ENCODE data around the gene GAREM2.
A peak's percentile ranks its signal among the peaks of the same experiment; 100 is the strongest.
"Not testable (repeated sequence)": the region's sequence is repeated elsewhere in the genome, so short reads cannot be mapped to it uniquely, and the experiment has no call there.

GAREM2 gene

DNA sequence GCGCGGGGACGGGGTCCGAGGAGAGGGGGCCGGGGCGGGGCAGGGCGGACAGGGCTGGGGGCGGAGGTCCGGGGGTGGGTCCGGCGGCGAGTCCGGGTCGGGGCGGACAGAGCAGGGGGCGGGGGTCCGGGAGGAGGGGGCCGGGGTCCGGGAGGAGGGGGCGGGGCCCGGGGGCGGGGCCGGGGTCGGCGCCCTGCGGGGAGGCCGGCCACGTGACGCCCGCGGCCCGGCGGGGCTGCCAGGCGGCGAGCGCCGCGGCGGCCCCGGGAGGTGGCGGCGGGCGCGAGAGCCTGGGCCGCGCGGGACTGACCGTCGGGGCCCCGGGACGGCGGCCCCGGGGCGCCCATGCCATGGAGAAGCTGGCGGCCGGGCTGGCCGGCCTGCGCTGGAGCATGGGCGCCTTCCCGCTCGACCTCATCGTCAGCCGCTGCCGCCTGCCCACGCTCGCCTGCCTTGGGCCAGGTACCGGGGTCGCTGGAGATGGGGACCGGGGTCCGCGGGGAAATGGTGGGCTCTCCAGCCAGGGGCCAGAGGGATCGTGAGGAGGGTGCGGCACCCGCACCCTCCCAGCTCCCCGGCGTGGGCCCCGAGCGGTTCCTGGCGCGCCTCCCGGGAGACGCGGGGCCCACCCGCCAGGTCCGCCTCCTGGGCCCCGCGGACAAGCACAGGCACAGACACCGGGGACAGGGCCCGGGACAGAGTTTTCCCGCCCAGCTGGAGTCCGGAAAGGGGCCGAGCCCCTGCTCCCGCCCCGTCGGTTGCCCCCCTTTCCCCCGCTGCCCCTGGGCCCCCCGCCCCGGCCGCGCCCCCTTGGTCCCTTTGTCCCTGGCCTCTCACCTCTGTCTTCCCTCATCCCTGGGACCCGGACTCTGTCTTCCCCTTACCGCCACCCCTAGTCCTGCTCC is at the start of gene GAREM2:
GAREM2 (plus strand) TSS at position 218 of the 905 bp plus-strand sequence; CDS start at position 351, 133 bp downstream.
- DNase-seq (ENCODE audit: low read depth): no peak

- DNase-seq (ENCODE audit: low read depth): no peak
Observed at GRCh38 chr2:26123426-26123825, 49.5 kb upstream of the GAREM2 start.

DNA sequence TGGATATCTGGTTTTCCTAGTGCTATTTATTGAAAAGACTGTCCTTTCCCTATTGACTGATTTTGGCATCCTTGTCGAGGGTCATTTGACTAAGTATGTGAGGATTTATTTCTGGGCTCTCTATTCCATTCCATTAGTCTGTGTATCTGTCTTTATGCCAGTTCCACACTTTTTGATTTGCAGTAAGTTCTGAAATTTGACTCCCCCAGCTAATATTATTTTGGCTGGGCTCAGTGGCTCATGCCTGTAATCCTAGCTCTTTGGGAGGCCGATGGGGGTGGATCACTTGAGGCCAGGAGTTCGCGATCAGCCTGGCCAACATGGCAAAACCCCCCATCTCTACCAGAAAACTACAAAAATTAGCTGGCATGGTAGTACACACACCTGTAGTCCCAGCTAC is 46.8 kb upstream of the GAREM2 start:
- no peak for DNase-seq (ENCODE audit: low read depth)

GRCh38 chr2:26128176-26128575 is 44.7 kb upstream of the GAREM2 start:
- no peak for DNase-seq (ENCODE audit: low read depth)

DNA sequence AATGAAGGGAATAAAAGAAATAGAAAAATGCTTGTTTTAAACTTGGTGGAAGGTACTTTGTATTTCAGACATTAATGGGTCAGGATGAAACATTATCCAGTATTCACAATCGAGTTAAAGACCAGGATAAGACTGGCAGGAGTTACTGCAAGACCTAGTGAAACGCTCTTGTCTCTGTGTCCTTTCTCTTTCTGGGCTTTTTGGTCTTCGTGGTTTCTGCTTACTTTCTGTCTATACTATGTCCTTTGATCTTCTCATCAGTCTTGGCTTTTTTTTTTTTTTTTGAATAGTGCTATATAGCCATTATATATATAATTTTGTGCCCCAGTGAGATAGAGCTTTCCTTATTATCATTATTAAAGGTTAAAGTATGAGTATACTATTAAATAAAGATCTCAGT is 42.1 kb upstream of the GAREM2 start:
- no peak for DNase-seq (ENCODE audit: low read depth)

- no peak for DNase-seq (ENCODE audit: low read depth)
Observed at GRCh38 chr2:26136451-26136850, 36.4 kb upstream of the GAREM2 start.

GRCh38 chr2:26139269-26140183 is 33.4 kb upstream of the GAREM2 start:
- DNase-seq (ENCODE audit: low read depth): no peak

- no peak for DNase-seq (ENCODE audit: low read depth)
Observed at GRCh38 chr2:26141145-26141769, 31.6 kb upstream of the GAREM2 start.

DNA sequence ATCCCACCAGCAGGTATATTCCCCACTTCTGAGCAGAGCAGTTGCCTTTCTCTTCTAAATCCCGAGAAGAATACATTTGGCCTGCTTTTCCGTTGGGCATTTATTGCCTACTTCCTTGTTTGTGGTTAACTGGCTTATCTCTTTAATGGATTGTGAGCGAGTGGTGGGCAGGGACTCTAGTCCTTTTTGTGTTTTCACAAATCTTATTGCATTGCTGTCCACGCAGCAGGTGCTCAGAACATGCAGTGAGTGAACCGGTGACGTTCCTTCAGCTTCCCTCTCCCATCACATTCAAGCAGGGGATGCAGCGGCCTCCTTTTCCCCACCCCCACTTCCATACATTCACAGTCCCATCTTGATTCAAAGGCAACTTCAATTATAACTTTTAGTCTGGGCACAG is 28.9 kb upstream of the GAREM2 start:
- DNase-seq (ENCODE audit: low read depth): no peak

DNA sequence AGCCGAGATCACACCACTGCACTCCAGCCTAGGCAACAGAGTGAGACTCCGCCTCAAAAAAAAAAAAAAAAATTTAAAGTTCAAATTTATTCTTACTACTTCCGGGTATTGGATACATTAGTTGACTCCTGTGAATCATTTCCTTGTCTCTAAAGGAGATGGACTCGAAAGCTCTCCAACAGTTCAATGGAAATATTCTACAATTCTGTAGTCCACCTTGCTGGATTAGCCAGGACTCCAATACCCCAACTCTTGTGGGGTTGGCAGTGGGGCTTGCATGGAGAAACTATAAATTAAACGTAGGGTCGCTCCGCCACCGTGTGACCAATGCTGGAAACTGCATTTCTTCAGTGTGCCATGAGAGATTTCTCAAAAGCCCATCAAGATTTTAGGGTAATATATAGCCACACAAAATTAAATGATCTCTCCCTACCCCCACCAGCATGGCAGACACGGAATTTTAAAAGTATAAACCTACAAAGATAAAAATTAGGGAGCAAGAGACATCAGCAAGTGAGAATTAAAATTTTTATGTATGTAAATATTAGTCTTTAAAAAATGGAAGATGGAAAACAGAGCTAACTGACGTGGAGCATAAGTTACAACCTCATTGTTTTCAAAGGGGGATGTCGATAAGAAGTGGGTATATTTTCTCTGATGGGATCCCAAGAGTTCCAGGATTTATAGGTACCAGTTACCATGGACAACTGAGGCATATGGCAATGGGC is 27.8 kb upstream of the GAREM2 start:
- peak; percentile 26 for DNase-seq (ENCODE audit: low read depth)

GRCh38 chr2:26148501-26148900 is 24.4 kb upstream of the GAREM2 start:
- no peak for DNase-seq (ENCODE audit: low read depth)

GRCh38 chr2:26150243-26150642 is 22.6 kb upstream of the GAREM2 start:
- no peak for DNase-seq (ENCODE audit: low read depth)

GRCh38 chr2:26157580-26157979 is 15.3 kb upstream of the GAREM2 start:
- DNase-seq (ENCODE audit: low read depth): no peak

DNA sequence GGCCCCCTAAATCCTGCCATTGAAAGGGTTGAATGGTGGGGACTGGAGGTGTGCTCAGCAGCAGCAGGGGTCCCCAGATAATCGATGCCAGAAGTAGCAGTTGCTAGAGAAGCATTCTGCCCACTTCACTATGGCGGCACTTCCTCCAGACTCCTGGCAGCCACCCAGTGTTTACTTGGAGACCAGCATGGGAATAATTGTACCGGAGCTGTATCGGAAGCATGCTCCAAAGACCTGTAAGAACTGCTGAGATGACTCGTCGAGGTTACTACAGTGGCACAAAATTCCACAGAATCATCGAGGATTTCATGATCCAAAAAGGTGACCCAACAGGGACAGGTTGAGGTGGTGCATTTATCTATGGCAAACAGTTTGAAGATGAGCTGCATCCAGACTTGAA is 11.0 kb upstream of the GAREM2 start:
- DNase-seq (ENCODE audit: low read depth): no peak

- no peak for DNase-seq (ENCODE audit: low read depth)
Observed at GRCh38 chr2:26162963-26163362, 9.9 kb upstream of the GAREM2 start.

DNA sequence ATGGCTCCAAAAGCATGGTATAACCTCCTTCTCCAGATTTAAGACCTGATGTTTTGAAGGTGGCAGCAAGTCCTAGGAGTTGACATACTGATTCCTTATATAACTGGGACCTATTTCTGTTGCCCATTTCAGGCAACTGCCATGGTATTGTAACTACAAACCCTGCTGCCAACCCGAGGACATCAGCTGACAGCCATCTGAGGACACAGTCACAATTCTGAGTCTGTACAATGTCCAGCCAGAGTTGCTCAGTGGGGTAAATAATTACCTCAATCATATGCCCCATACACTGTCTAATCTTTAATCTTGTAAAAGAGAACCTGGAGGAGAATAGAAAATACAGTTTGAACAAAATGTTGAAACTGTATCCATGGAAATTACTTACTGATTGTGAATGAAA is 8.7 kb upstream of the GAREM2 start:
- no peak for DNase-seq (ENCODE audit: low read depth)

DNA sequence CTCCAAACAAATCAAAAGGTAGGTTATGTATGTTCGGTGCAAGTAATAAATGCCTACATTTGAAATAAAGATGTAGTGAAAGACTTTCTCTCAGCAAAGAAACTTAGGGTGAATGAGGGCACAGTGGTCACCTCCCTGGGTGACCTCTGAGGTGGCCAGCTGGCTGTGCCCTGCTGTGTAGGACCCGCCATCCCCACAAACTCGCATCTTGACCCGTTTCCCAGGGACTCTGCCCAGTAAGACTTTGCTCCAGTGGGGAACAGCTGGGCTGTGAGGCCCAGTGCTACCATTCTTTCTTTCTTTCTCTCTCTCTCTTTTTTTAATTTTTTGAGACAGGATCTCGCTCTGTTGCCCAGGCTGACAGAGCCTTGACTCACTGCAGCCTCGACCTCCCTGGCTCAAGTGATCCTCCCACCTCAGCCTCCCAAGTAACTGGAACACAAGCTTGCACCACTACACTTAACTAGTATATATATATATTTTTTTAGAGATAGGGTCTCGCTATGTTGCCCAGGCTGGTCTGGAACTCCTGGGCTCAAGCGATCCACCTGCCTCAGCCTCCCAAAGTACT is 8.2 kb upstream of the GAREM2 start:
- no peak for DNase-seq (ENCODE audit: low read depth)

DNA sequence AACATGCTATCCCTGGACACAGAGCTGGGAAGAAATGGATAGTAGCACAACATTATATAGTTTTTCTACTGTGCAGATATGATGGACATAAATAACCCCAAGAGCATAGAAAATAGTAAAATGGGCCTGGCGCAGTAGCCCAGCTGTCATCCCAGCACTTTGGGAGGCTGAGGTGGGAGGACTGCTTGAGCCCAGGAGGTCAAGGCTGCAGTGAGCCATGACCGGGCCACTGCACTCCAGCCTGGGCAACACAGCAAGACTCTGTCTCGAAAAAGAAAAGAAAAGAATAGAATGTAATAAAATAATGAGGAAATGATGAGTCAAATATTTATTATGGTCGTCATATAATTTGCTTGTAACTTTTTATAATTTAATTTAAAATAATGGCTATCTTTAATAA is 7.5 kb upstream of the GAREM2 start:
- DNase-seq (ENCODE audit: low read depth): no peak

DNA sequence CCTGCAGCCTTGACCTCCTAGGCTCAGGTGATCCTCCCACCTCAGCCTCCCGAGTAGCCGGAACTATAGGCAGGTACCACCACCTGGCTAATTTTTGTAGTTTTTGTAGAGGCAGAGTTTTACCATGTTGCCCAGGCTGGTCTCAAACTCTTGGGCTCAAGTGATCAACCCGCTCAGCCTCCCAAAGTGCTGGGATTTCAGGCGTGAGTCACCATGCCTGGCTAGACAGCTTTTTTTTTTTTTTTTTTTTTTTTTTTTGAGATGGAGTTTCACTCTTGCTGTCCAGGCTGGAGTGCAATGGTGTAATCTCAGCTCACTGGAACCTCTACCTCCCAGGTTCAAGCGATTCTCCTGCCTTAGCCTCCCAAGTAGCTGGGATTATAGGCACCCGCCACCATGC is 6.3 kb upstream of the GAREM2 start:
- not testable (repeated sequence) for DNase-seq (ENCODE audit: low read depth)

DNA sequence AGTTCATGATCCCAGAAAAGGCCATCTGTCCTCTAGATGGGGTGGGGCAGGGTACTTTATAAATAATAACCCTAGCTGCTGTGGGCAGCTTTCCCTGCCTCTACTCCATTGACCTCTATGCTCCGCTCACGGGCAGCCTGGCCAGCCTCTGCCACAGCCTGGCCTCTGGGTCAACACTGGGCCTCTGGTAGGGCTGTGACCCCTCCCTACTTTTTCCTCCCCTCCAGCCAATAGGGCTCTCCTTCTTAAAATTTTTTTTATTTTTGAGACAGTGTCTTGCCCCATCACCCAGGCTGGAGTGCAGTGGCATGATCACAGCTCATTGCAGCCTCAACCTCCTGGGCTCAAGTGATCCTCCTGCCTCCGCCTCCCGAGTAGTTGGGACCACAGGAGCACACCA is 4.1 kb upstream of the GAREM2 start:
- DNase-seq (ENCODE audit: low read depth): no peak

DNA sequence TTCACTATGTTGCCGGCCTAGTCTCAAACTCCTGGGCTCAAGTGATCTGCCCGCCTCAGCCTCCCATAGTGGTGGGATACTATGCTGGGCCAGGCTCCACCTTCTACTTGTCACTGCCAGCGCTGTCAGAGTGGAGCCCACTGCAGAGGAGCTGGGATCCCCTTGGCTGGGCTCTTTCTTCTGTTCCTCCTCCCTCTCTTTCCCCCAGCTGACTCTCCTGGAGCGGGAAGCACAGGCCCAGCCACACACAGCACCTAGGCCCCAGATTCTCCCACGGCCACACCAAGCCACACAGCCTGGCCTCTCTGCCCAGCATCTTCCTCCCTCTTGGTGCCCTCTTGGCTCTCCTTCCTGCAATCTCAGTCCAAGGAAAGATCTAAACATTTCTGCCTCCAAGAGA is 3.7 kb upstream of the GAREM2 start:
- no peak for DNase-seq (ENCODE audit: low read depth)

Data from stimulated activated CD8-positive, alpha-beta memory T cell treated with anti-CD3 and anti-CD28 coated beads, Interleukin-15, amount 100 ng/mL, for 24 hours (primary cell).